Measurements from ENCODE around the gene C11orf98. TPM values are rescaled to one million over a fixed set of nuclear protein-coding genes. Genes with fewer than 3 reads are reported as not detected.
A peak's percentile ranks its signal among the peaks of the same experiment; 100 is the strongest.

The C11orf98 gene
- total and polyA plus RNA-seq, 12 donors, result 25.8 to 210 (median 32.8) TPM

- intact Hi-C loops (cut with DNase I), result loop anchor here in 2 of 10 donors (5.0 kb wide), 1 partner anchor 36 kb away; the partner anchor contains the start of genes BSCL2 (in 2 of the 2) and GNG3 (in 2 of the 2)
- H3K4me3 ChIP-seq, result peak within 1 kb of the TSS; percentile 61 to 94 (median 83)
Measured at GRCh38 chr11:62671608-62672389, 6.8 kb upstream of the C11orf98 start, which contains the start of the genes LBHD1 and UQCC3. LBHD1 (minus strand) TSS chr11:62672267; CDS start chr11:62670031, 2,236 bp downstream. UQCC3 (plus strand) TSS chr11:62671673; CDS start chr11:62671746, 73 bp downstream.

DNA sequence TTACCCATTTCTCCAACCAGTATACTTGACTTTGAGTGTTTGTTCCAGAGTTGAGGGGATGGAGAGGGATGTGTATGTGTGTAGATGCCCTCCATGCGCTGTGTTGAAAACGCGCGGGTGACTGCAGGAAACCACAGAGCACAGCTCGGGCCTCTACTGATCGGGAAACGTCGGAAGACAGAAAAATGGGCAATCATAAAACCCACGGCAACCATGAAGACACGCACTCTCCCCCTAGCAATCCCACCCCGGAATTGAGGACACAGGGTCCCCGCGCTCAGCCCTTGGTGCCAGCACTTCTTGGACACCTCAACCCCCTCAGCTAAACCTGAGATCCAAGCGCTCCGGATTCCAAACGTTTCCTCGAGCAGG lies 6.2 kb upstream of the C11orf98 start:
- no peak for DNase-seq
- Histone ChIP-seq H3K4me1 (peaks cover 16 to 67% (median 48%) of the 10 kb centered on the region in 9 donors), H3K27me3 (no peaks in the 10 kb centered on the region), H3K4me3 (peak overlapping the region; percentile 61 to 94 (median 83)), H3K9me3 (no peaks in the 10 kb centered on the region), H3K36me3 (peaks cover 0 to 55% (median 2%) of the 10 kb centered on the region in 9 donors), H3K27ac (peak overlapping the region; percentile 83 to 95 (median 90))
- peak in 7 of 8 donors; percentile 20 to 52 (median 42) for ATAC-seq
- 1% methylated on average over 17 of the region's 17 CpGs for WGBS, 2 donors
- intact Hi-C loops (cut with DNase I), result loop anchor here in 2 of 10 donors (5.0 kb wide), 1 partner anchor 36 kb away; the partner anchor contains the start of genes BSCL2 (in 2 of the 2) and GNG3 (in 2 of the 2)
- TF ChIP-seq CTCF (IDR thresholded peaks at IDR 0.05), result no peak

More at GRCh38 chr11:62671608-62672389, 6.8 kb upstream of the C11orf98 start, which contains the start of the genes LBHD1 and UQCC3:
- no peaks in the 10 kb centered on the region for H3K9me3 ChIP-seq
- H3K27me3 ChIP-seq, result no peaks in the 10 kb centered on the region
- peak within 1 kb of the TSS; percentile 83 to 95 (median 90) for H3K27ac ChIP-seq
- 1% methylated on average over 58 to 59 of the region's 59 CpGs for WGBS, 2 donors
- peaks cover 11 to 67% (median 44%) of the 10 kb centered on the region in 9 donors for H3K4me1 ChIP-seq
- peaks cover 0 to 56% (median 8%) of the 10 kb centered on the region in 9 donors for H3K36me3 ChIP-seq
- peak in 1 of 9 donors; percentile 7 for TF ChIP-seq CTCF (IDR thresholded peaks at IDR 0.05)
- DNase-seq (peak; percentile 67 to 84), ATAC-seq (peak; percentile 82 to 92 (median 88))

GRCh38 chr11:62669420-62670161 lies 4.6 kb upstream of the C11orf98 start:
- Histone ChIP-seq H3K27me3 (no peaks in the 10 kb centered on the region), H3K9me3 (no peaks in the 10 kb centered on the region), H3K4me3 (no peak overlapping the region), H3K27ac (peak overlapping the region in 3 of 10 donors; percentile 10 to 93 (median 32)), H3K4me1 (peaks cover 19 to 70% (median 52%) of the 10 kb centered on the region in 9 donors), H3K36me3 (peaks cover 0 to 39% (median 0%) of the 10 kb centered on the region in 9 donors)
- WGBS, 2 donors, result 66 to 70% methylated on average over 4 of the region's 4 CpGs
- intact Hi-C loops (cut with DNase I), result loop anchor here in 4 of 10 donors (5.0 kb wide), 3 partner anchors 38 to 72 kb away; partner anchors contain the start of genes BSCL2 (in 3 of the 4), GNG3 (in 3 of the 4) and MTA2 (in 1 of the 4)
- TF ChIP-seq CTCF (IDR thresholded peaks at IDR 0.05), result no peak
- DNase-seq (no peak), ATAC-seq (no peak)
